ENCODE results near the gene CATSPER1. TPM values are rescaled to one million over a fixed set of nuclear protein-coding genes. Genes with fewer than 3 reads are reported as not detected.

The CATSPER1 gene
- total RNA-seq, 1 donor from 2014 or later, result not detected

- Histone ChIP-seq H3K27me3 (no peaks in the 10 kb centered on the region), H3K4me3 (no peak overlapping the region), H3K36me3 (peaks cover 0 to 46% of the 10 kb centered on the region in 2 donors), H3K27ac (no peak overlapping the region), H3K4me1 (no peaks in the 10 kb centered on the region), H3K9me3 (no peaks in the 10 kb centered on the region)
- intact Hi-C loops (cut with DNase I), result no loop called here
- TF ChIP-seq, protein P1, sequence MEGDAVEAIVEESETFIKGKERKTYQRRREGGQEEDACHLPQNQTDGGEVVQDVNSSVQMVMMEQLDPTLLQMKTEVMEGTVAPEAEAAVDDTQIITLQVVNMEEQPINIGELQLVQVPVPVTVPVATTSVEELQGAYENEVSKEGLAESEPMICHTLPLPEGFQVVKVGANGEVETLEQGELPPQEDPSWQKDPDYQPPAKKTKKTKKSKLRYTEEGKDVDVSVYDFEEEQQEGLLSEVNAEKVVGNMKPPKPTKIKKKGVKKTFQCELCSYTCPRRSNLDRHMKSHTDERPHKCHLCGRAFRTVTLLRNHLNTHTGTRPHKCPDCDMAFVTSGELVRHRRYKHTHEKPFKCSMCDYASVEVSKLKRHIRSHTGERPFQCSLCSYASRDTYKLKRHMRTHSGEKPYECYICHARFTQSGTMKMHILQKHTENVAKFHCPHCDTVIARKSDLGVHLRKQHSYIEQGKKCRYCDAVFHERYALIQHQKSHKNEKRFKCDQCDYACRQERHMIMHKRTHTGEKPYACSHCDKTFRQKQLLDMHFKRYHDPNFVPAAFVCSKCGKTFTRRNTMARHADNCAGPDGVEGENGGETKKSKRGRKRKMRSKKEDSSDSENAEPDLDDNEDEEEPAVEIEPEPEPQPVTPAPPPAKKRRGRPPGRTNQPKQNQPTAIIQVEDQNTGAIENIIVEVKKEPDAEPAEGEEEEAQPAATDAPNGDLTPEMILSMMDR (IDR thresholded peaks at IDR 0.05), result no peak
- TF ChIP-seq POLR2A (IDR thresholded peaks at IDR 0.05), result no peak
- TF ChIP-seq POLR2AphosphoS5 (IDR thresholded peaks at IDR 0.05; ENCODE audit: insufficient read depth in 1 of 2, low read depth in 1 of 2), result no peak
- peak in 1 of 2 donors; percentile 94 for DNase-seq (ENCODE audit: extremely low spot score in 2 of 2)
Measured at GRCh38 chr11:65978391-65979238, 47.7 kb downstream of the CATSPER1 start.

DNA sequence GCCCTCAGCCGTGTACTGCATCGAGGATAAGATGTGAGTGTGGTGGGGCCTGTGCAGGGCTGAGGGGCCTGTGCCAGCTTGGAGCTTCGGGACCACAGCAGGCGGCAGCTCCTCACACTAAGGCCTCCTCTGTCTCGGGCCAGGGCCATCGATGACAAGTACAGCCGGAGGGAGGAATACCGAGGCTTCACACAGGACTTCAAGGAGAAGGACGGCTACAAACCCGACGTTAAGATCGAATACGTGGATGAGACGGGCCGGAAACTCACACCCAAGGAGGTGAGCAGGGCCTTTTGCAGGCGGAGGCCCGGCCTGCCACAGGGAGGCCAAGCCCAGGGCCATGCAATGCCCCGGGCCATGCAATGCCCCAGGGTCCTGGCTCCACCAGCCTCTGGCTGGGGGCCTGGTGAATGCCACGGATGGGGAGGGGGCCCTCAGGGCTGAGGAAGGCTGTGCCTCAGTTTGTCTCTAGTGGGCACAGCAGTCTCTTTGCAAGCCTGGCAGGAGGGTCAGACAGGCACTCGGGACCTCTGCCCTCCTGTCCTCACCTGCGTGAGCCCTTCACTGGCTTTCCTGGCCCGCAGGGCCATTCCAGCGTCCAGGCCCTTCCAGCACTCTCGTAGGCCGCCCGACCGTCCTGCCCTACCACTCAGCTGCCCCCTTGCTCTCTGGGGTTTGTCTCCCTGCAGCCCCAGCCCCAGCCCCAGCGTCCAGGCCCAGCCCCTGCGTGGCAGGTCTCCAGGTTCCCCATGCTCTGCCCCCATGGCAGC is 48.5 kb downstream of the CATSPER1 start:
- Histone ChIP-seq H3K27me3 (no peaks in the 10 kb centered on the region), H3K4me3 (no peak overlapping the region), H3K9me3 (no peaks in the 10 kb centered on the region), H3K27ac (no peak overlapping the region), H3K36me3 (peaks cover 0 to 46% of the 10 kb centered on the region in 2 donors), H3K4me1 (no peaks in the 10 kb centered on the region)
- TF ChIP-seq POLR2A (IDR thresholded peaks at IDR 0.05), result no peak
- TF ChIP-seq POLR2AphosphoS5 (IDR thresholded peaks at IDR 0.05; ENCODE audit: insufficient read depth in 1 of 2, low read depth in 1 of 2), result no peak
- TF ChIP-seq, protein P1 (IDR thresholded peaks at IDR 0.05), result no peak
- DNase-seq (ENCODE audit: extremely low spot score in 2 of 2), result peak in 1 of 2 donors; percentile 77
- intact Hi-C loops (cut with DNase I), result no loop called here

GRCh38 chr11:65976216-65977176 is 49.8 kb downstream of the CATSPER1 start:
- no peak for DNase-seq (ENCODE audit: extremely low spot score in 2 of 2)
- Histone ChIP-seq H3K27me3 (no peaks in the 10 kb centered on the region), H3K27ac (no peak overlapping the region), H3K4me1 (no peaks in the 10 kb centered on the region), H3K36me3 (peaks cover 0 to 46% of the 10 kb centered on the region in 2 donors), H3K4me3 (no peak overlapping the region), H3K9me3 (no peaks in the 10 kb centered on the region)
- TF ChIP-seq POLR2A (IDR thresholded peaks at IDR 0.05), result no peak
- intact Hi-C loops (cut with DNase I), result no loop called here

GRCh38 chr11:65975771-65976170 is 50.5 kb downstream of the CATSPER1 start:
- TF ChIP-seq POLR2A (IDR thresholded peaks at IDR 0.05) (no peak), POLR2AphosphoS5 (IDR thresholded peaks at IDR 0.05; ENCODE audit: insufficient read depth in 1 of 2, low read depth in 1 of 2) (no peak)
- TF ChIP-seq, protein P1 (IDR thresholded peaks at IDR 0.05), result no peak
- H3K27ac ChIP-seq, result no peak overlapping the region
- DNase-seq (ENCODE audit: extremely low spot score in 2 of 2), result no peak
- H3K27me3 ChIP-seq, result no peaks in the 10 kb centered on the region
- no peak overlapping the region for H3K4me3 ChIP-seq
- peaks cover 0 to 46% of the 10 kb centered on the region in 2 donors for H3K36me3 ChIP-seq
- no peaks in the 10 kb centered on the region for H3K4me1 ChIP-seq
- intact Hi-C loops (cut with DNase I), result no loop called here
- no peaks in the 10 kb centered on the region for H3K9me3 ChIP-seq

Data from vagina (tissue), 2 donors.